CD1c-positive myeloid dendritic cell (primary cell): ENCODE data around the gene PLA2G4F.
"Not testable (repeated sequence)": the region's sequence is repeated elsewhere in the genome, so short reads cannot be mapped to it uniquely, and the experiment has no call there.

Experiments used
- DNase-seq: peaks from one replicate; pipeline ENCODE4 v3.0.0-alpha.2; 2016; ENCODE audit errors: extremely low spot score

PLA2G4F gene

GRCh38 chr15:42100021-42100800 lies 56.2 kb downstream of the PLA2G4F start:
- DNase-seq = peak; percentile 60

DNA sequence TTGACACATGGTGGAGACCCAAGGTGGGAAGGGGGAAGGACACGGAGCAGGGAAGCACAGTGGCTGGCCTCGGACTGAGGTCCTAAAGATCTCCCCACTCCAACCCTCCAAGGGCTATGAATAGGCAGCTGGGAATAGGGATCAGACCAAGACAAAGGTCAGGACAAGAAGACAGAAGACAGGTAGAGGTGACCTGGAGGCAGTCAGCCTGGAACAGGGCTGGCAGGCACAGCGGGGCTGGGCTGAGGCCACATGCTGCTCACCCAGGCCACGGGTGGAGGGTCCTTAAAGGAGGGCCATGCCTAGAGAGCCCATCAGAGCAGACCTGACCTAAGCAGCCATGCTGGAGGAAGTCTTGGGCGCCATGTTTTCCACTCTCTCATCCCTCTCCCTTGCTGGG lies 59.4 kb downstream of the PLA2G4F start:
- no peak for DNase-seq

GRCh38 chr15:42094512-42094963 lies 61.9 kb downstream of the PLA2G4F start, which contains the start of gene PLA2G4D:
Gene PLA2G4D, minus strand, starts transcription at chr15:42094562. Its CDS starts 103 bp downstream, at chr15:42094459.
- no peak for DNase-seq

DNA sequence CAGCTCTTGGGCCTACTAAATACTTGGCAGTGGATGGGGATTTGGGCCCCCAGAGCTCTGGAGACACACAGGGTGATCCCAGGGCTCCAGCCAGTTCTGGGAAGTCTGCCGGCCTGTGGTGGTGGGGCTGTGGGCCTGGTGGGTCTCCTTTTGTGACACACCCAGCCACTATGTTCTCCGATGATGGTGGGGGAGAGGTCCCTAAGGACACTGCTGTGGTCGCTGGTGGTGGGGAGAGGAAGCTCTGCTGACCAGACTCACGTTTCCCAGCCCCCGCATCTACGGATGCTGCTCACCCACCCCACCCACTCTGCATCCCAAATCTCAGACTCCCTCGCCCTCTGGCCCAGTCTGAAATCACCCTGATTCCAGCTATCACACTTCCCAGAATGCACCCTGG lies 62.5 kb downstream of the PLA2G4F start:
- DNase-seq = no peak

- DNase-seq = no peak
Measured at GRCh38 chr15:42092398-42093318, 63.8 kb downstream of the PLA2G4F start.

DNA sequence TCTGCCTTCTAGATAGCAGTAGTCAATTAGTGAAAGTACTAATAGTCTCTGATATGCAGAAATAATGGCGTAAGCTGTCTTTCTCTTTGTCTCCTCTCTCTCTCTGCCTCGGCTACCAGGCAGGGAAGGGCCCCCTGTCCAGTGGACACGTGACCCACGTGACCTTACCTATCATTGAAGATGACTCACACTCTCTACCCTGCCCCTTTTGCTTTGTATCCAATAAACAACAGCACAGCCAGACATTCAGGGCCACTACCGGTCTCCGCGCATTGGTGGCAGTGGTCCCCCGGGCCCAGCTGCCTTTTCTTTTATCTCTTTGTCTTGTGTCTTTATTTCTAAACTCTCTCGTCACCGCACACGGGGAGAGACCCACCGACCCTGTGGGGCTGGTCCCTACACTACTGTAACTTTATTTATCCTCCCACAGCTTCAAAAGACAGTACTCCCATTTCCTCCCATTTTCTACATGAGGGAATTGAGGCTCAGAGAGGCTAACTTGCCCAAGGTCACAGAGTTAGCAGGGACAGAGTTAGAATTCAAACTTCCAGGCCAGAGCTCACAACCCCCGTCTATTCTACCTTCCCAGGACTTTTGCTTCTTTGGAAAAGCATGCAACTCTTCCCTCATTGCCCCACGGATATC lies 64.6 kb downstream of the PLA2G4F start:
- DNase-seq = not testable (repeated sequence)

DNA sequence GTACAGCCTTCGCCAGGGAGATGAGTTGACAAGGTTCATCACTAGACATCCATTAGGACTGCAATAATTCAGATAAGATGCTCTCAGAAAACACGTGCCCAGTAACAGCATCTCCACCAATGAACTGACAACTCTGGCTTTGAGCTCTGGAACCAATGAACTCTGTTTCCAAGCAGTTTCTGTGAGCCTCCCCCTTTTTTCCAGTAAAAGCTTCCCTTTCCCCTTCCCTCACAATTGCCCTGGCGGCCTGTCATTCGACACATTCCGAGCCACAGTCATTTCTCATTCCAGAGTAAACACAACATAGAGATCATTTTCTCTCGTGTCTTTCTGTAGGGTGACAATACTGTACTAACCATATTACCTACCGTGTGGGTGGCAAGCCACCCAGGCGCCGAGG lies 65.7 kb downstream of the PLA2G4F start:
- DNase-seq = no peak

DNA sequence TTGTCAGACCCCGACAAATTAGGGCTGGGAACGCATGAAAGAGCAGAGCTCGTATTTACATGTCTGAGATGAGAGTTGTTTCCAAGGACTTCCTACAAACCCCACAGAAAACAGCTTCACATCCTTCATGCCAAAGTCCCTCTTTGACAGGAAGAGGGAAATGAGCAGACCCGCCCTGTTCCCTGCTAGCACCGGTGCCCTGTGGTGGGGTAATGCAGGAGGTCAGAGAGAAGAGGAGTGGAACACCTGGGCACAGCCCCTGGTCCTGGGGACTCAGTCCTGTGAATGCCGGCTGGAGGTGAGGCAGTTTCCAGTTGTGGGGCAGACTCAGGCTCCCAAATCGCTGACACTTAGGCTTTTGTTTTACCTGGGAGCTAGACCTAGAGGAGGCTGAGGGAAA lies 66.1 kb downstream of the PLA2G4F start:
- no peak for DNase-seq

DNA sequence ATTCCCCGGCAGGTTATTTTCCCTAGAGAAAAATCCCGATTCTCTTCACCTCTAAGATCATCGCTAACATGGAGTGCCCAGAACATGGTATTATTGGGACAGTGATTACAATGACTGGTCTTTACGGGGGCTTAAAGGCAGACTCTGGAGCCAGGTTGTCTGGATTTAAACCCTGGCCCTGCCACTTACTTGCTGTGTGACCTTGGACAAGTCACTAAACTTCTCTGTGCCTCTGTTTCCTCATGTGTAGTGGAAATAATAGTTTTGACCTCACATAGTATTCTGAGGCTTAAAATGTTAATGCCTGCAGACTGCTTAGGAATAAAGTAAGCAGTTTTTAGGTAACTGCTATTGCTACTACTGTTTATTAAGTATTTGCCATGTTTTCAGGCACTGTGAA lies 66.5 kb downstream of the PLA2G4F start:
- DNase-seq = no peak
